RWPE1 (cell line): ENCODE results near the gene PIK3C3.

Experiments used
- CTCF ChIA-PET: fragments of 350-600 bp; sonication (Branson Sonifier 250); formaldehyde crosslinking; extraction: SDS; loops from one replicate; lab custom pipeline; 2021; lab: Yijun Ruan, JAX
- POLR2A ChIA-PET: fragments of 400-600 bp; formaldehyde crosslinking; extraction: SDS; loops from one replicate; lab custom pipeline; 2020; ENCODE audit warnings: antibody characterized with exemption; ENCODE audit not compliant: low non-redundant PET; lab: Yijun Ruan, JAX
- DNase-seq: peaks from one replicate; pipeline ENCODE4 v3.0.0; 2012; ENCODE audit warnings: low spot score
- H3K27ac ChIP-seq: fragments of 450-650 bp; 2 replicates; pipeline ENCODE4 v1.5.1; 2017
- TF ChIP-seq, protein P1 (sequence below): fragments of 450-650 bp; conservative IDR thresholded peaks from 2 replicates; pipeline ENCODE4 v1.5.1; 2017; ENCODE audit warnings: low read depth, mild to moderate bottlenecking

The PIK3C3 gene

DNA sequence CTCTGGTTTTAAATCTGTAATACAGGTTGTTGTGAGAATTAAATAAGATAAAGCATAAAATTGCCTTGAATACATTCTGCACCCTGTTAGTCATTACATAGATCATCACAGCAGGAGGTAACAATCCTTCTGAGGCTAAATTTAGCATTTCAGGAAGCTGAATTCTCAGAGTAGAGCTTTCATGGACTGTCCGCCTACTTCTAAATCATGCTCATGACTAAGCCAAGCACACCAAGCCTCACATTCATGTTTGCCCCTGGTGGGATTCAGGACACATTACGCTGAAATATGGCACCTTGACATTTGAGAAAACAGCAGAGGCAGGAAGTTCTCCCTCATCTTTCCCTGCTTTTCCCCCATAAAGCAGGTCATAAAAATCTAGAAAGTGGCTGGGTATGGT is 16.6 kb upstream of the PIK3C3 start:
- POLR2A ChIA-PET, result no interaction called here
- no peak overlapping the region for H3K27ac ChIP-seq
- CTCF ChIA-PET, result no interaction called here
- no peak for DNase-seq
- TF ChIP-seq, protein P1, sequence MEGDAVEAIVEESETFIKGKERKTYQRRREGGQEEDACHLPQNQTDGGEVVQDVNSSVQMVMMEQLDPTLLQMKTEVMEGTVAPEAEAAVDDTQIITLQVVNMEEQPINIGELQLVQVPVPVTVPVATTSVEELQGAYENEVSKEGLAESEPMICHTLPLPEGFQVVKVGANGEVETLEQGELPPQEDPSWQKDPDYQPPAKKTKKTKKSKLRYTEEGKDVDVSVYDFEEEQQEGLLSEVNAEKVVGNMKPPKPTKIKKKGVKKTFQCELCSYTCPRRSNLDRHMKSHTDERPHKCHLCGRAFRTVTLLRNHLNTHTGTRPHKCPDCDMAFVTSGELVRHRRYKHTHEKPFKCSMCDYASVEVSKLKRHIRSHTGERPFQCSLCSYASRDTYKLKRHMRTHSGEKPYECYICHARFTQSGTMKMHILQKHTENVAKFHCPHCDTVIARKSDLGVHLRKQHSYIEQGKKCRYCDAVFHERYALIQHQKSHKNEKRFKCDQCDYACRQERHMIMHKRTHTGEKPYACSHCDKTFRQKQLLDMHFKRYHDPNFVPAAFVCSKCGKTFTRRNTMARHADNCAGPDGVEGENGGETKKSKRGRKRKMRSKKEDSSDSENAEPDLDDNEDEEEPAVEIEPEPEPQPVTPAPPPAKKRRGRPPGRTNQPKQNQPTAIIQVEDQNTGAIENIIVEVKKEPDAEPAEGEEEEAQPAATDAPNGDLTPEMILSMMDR, result no peak

DNA sequence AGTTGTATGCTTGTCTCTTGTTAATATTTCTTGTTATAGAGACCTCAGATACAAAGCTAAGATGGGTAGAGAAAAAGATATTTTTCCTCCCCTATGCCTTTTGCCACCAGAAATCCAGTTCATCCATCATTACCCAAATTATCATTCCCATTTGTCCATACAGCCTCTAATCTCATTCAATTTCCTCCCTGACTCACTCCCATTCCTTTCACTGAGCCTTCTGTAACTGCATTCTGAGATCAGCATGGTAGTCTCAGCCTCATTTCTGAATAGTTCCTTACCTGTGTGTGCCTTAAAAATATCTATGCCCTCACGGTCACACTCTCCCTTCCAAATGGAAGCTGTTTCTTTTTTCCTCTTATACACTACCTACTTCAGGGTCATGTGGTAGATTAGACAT is 15.7 kb upstream of the PIK3C3 start:
- TF ChIP-seq, protein P1, result no peak
- no peak overlapping the region for H3K27ac ChIP-seq
- POLR2A ChIA-PET, result no interaction called here
- no peak for DNase-seq
- CTCF ChIA-PET, result no interaction called here

DNA sequence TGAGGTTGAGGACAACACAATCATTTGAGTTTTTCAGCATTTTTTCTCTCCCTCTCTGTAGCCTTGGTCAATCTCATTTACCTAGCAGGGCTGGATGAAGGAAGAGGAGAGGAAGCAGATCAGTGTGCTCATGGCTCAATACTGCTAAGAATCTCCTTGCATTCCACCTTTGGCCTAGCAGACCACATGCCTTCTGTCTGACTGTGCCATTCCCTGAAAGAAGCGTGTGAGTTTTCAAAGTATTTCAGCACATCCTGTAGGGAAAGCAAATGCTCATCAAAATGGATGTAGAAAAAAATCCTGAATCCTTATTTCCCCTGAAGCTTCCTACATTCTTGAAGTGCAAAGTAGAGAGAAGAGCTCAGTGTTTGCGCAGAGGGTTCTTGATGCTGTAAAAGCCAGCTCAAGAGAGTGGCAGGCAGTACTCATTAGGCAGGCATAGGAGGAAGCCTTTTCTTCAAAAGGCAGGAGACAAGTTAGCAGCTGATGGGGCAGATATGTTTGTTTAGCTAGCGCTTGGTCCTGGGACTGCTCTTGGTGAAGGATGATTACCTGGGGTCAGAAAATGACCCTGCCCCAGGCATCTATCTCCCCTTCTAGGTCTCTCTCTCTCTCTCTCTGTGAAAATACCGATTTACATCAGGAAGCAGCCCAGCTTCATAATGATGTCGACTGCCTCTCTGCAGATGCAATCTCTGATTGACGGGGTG is 14.4 kb upstream of the PIK3C3 start:
- DNase-seq, result no peak
- TF ChIP-seq, protein P1, result no peak
- CTCF ChIA-PET, result no interaction called here
- no peak overlapping the region for H3K27ac ChIP-seq
- POLR2A ChIA-PET, result no interaction called here

DNA sequence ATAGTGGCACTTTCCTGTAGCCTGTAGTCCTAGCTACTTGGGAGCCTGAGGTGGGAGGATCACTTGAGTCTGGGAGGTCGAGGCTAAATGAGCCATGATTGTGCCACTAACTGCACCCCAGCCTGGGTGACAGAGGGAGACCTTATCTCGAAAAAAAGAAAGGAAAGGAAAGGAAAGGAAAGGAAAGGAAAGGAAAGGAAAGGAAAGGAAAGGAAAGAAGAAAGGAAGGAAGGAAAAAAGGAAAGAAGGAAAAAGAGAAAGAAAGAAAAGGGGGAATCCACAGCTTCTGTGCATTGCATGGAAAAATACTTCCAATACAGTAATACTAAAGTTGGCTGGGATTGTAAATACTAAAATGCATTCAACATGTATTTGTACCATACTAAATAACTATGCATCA is 12.8 kb upstream of the PIK3C3 start:
- H3K27ac ChIP-seq, result no peak overlapping the region
- ChIA-PET CTCF (no interaction called here), POLR2A (no interaction called here)
- TF ChIP-seq, protein P1, result no peak
- no peak for DNase-seq

DNA sequence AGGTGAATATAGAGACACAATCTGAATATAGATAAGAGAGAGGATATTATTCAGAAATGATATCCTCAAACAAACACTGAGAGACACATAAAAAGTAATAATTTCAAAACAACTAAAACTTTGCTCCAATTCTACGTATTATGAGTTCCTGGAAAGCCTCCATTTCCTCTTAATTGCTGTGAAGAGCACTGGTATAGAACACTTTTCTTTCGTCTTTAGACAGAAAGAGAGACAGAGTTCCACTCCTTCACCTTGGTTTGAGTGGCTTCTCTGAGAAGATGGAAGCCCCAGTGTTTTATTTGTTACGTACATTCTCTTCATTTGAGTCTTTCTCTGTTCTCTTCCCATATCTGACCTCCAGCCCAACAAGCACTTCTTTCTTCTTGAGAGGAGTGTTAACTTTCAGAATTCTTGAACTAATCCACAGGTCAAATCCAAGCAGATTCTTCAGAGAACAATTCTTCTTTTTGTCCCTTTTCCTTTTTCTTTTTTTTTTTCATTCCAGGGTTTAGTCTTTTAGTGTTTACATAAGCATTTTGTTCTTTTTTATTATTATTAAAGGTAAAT is 6.4 kb upstream of the PIK3C3 start:
- DNase-seq, result no peak
- ChIA-PET POLR2A (no interaction called here), CTCF (no interaction called here)
- TF ChIP-seq, protein P1, result no peak
- H3K27ac ChIP-seq, result no peak overlapping the region

DNA sequence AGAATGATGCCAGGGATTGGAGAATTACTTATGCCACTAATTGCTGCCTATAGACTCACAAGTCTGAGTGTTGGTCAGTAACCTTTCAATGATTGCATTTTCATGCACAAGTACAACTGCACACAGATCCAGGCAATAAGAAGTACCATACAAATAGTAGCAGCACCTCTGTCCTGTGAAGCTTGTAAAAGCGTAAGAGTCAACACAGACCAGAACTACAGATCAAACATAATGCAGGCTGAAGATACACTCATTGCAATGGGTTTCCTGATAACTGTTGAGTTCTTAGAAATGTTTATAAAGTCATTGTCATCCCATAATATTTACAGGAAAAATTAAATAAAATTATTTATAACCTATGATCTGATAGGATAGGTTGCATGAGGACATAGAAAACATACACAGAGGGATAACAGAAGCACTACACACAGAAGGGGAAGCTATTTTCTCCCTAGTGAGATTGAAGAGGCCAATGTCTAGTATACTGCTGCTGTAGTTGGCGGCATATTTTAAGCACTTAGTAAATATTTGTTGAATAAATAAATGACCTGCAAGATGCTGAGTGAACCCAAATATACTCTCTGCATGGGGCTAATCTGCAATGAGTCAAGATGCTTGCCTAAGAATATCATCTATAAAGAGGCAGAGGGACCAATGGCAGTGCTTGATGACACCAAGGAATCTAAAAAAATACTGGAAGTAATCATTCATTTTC is 5.7 kb upstream of the PIK3C3 start:
- POLR2A ChIA-PET, result no interaction called here
- no peak for DNase-seq
- CTCF ChIA-PET, result no interaction called here
- TF ChIP-seq, protein P1, result no peak
- no peak overlapping the region for H3K27ac ChIP-seq
